ENCODE measurements around the gene APBB3.

The APBB3 gene

GRCh38 chr5:140570058-140570457 is 5.7 kb upstream of the APBB3 start:
- no peak for DNase-seq (ENCODE audit: low read depth, low spot score)
- peaks cover 20% of the 10 kb centered on the region; the same call in 1 of the 2 replicates for H3K36me3 ChIP-seq (ENCODE audit: insufficient read depth, low read length)
- H3K4me3 ChIP-seq, result no peak overlapping the region
- TF ChIP-seq POLR2AphosphoS5 (IDR thresholded peaks at IDR 0.05; ENCODE audit: borderline replicate concordance, low read depth, low read length), result no peak
- no peak for TF ChIP-seq EZH2 (IDR thresholded peaks at IDR 0.05)
- TF ChIP-seq FOXP2 (optimal IDR thresholded peaks at IDR 0.05; ENCODE audit: control extremely low read depth, extremely low read length, insufficient read depth), result no peak
- H3K27ac ChIP-seq, result no peak overlapping the region
- H3K9me3 ChIP-seq (ENCODE audit: low read depth, low read length), result no peaks in the 10 kb centered on the region
- no peak overlapping the region for H3K9ac ChIP-seq (ENCODE audit: insufficient read length)

- 0 out of 2 replicates have a peak overlapping the region, but pooled peaks have one; percentile 5 for H3K27ac ChIP-seq
- H3K9ac ChIP-seq (ENCODE audit: insufficient read length), result no peak overlapping the region
- H3K9me3 ChIP-seq (ENCODE audit: low read depth, low read length), result no peaks in the 10 kb centered on the region
- H3K36me3 ChIP-seq (ENCODE audit: insufficient read depth, low read length), result peaks cover 20% of the 10 kb centered on the region; the same call in 1 of the 2 replicates
- no peak for DNase-seq (ENCODE audit: low read depth, low spot score)
- no peak overlapping the region for H3K4me3 ChIP-seq
- TF ChIP-seq POLR2AphosphoS5 (IDR thresholded peaks at IDR 0.05; ENCODE audit: borderline replicate concordance, low read depth, low read length), result no peak
- TF ChIP-seq FOXP2 (optimal IDR thresholded peaks at IDR 0.05; ENCODE audit: control extremely low read depth, extremely low read length, insufficient read depth), result no peak
Observed at GRCh38 chr5:140569197-140569596, 4.8 kb upstream of the APBB3 start.

- Histone ChIP-seq H3K36me3 (ENCODE audit: insufficient read depth, low read length) (peaks cover 20% of the 10 kb centered on the region; the same call in 1 of the 2 replicates), H3K4me3 (no peak overlapping the region), H3K27ac (no peak overlapping the region), H3K9me3 (ENCODE audit: low read depth, low read length) (no peaks in the 10 kb centered on the region), H3K9ac (ENCODE audit: insufficient read length) (no peak overlapping the region)
- TF ChIP-seq POLR2AphosphoS5 (IDR thresholded peaks at IDR 0.05; ENCODE audit: borderline replicate concordance, low read depth, low read length) (0 out of 2 replicates have a peak, but pooled peaks have one; percentile 23), FOXP2 (optimal IDR thresholded peaks at IDR 0.05; ENCODE audit: control extremely low read depth, extremely low read length, insufficient read depth) (no peak), EZH2 (IDR thresholded peaks at IDR 0.05) (no peak)
- no peak for DNase-seq (ENCODE audit: low read depth, low spot score)
Observed at GRCh38 chr5:140568443-140569063, 4.2 kb upstream of the APBB3 start.

DNA sequence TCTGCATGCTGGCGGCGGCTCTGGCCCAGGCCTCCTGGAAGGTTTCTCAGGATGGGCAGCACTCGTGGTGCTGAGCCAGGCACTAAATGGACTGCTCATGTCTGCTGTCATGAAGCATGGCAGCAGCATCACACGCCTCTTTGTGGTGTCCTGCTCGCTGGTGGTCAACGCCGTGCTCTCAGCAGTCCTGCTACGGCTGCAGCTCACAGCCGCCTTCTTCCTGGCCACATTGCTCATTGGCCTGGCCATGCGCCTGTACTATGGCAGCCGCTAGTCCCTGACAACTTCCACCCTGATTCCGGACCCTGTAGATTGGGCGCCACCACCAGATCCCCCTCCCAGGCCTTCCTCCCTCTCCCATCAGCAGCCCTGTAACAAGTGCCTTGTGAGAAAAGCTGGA is 3.5 kb upstream of the APBB3 start:
- no peak for DNase-seq (ENCODE audit: low read depth, low spot score)
- no peak for TF ChIP-seq FOXP2 (optimal IDR thresholded peaks at IDR 0.05; ENCODE audit: control extremely low read depth, extremely low read length, insufficient read depth)
- TF ChIP-seq POLR2AphosphoS5 (IDR thresholded peaks at IDR 0.05; ENCODE audit: borderline replicate concordance, low read depth, low read length), result no peak
- no peak for TF ChIP-seq EZH2 (IDR thresholded peaks at IDR 0.05)
- Histone ChIP-seq H3K9ac (ENCODE audit: insufficient read length) (no peak overlapping the region), H3K36me3 (ENCODE audit: insufficient read depth, low read length) (peaks cover 20% of the 10 kb centered on the region; the same call in 1 of the 2 replicates), H3K4me3 (no peak overlapping the region), H3K9me3 (ENCODE audit: low read depth, low read length) (no peaks in the 10 kb centered on the region), H3K27ac (no peak overlapping the region)

- no peak for TF ChIP-seq POLR2AphosphoS5 (IDR thresholded peaks at IDR 0.05; ENCODE audit: borderline replicate concordance, low read depth, low read length)
- no peak for TF ChIP-seq EZH2 (IDR thresholded peaks at IDR 0.05)
- no peak for TF ChIP-seq FOXP2 (optimal IDR thresholded peaks at IDR 0.05; ENCODE audit: control extremely low read depth, extremely low read length, insufficient read depth)
- no peak overlapping the region for H3K27ac ChIP-seq
- DNase-seq (ENCODE audit: low read depth, low spot score), result no peak
- no peak overlapping the region for H3K9ac ChIP-seq (ENCODE audit: insufficient read length)
- no peak overlapping the region for H3K4me3 ChIP-seq
- no peaks in the 10 kb centered on the region for H3K9me3 ChIP-seq (ENCODE audit: low read depth, low read length)
- H3K36me3 ChIP-seq (ENCODE audit: insufficient read depth, low read length), result peaks cover 20% of the 10 kb centered on the region; the same call in 1 of the 2 replicates
Observed at GRCh38 chr5:140567136-140567818, 2.9 kb upstream of the APBB3 start.

DNA sequence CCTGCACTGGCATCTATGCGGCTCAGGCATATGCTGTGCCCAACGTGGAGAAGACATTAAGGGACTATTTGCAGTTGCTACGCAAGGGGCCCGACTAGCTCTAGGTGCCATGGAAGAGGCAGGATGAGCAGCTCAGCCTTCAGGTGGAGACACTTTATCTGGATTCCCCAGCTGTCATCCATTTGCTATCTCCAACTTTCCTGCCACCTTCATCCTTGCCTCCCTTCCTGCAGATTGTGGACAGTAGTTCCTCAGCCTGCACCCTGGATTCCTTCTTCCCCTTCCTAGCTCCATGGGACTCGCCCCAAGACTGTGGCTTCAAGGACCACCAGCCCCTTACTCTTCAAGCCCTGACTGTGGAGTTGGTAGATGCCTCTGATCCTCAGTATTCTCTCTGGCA is 2.3 kb upstream of the APBB3 start:
- H3K4me3 ChIP-seq, result no peak overlapping the region
- H3K9ac ChIP-seq (ENCODE audit: insufficient read length), result no peak overlapping the region
- no peak for DNase-seq (ENCODE audit: low read depth, low spot score)
- H3K27ac ChIP-seq, result no peak overlapping the region
- TF ChIP-seq POLR2AphosphoS5 (IDR thresholded peaks at IDR 0.05; ENCODE audit: borderline replicate concordance, low read depth, low read length) (no peak), EZH2 (IDR thresholded peaks at IDR 0.05) (no peak), FOXP2 (optimal IDR thresholded peaks at IDR 0.05; ENCODE audit: control extremely low read depth, extremely low read length, insufficient read depth) (no peak)
- peaks cover 20% of the 10 kb centered on the region; the same call in 1 of the 2 replicates for H3K36me3 ChIP-seq (ENCODE audit: insufficient read depth, low read length)
- H3K9me3 ChIP-seq (ENCODE audit: low read depth, low read length), result no peaks in the 10 kb centered on the region

GRCh38 chr5:140565780-140566095 is 1.3 kb upstream of the APBB3 start:
- H3K27ac ChIP-seq, result no peak overlapping the region
- no peak for TF ChIP-seq EZH2 (IDR thresholded peaks at IDR 0.05)
- no peak for TF ChIP-seq POLR2AphosphoS5 (IDR thresholded peaks at IDR 0.05; ENCODE audit: borderline replicate concordance, low read depth, low read length)
- no peak for TF ChIP-seq FOXP2 (optimal IDR thresholded peaks at IDR 0.05; ENCODE audit: control extremely low read depth, extremely low read length, insufficient read depth)
- H3K4me3 ChIP-seq, result peak overlapping the region; percentile 92
- H3K9me3 ChIP-seq (ENCODE audit: low read depth, low read length), result no peaks in the 10 kb centered on the region
- peak overlapping the region; percentile 97 for H3K9ac ChIP-seq (ENCODE audit: insufficient read length)
- H3K36me3 ChIP-seq (ENCODE audit: insufficient read depth, low read length), result peaks cover 20% of the 10 kb centered on the region; the same call in 1 of the 2 replicates
- no peak for DNase-seq (ENCODE audit: low read depth, low spot score)

DNA sequence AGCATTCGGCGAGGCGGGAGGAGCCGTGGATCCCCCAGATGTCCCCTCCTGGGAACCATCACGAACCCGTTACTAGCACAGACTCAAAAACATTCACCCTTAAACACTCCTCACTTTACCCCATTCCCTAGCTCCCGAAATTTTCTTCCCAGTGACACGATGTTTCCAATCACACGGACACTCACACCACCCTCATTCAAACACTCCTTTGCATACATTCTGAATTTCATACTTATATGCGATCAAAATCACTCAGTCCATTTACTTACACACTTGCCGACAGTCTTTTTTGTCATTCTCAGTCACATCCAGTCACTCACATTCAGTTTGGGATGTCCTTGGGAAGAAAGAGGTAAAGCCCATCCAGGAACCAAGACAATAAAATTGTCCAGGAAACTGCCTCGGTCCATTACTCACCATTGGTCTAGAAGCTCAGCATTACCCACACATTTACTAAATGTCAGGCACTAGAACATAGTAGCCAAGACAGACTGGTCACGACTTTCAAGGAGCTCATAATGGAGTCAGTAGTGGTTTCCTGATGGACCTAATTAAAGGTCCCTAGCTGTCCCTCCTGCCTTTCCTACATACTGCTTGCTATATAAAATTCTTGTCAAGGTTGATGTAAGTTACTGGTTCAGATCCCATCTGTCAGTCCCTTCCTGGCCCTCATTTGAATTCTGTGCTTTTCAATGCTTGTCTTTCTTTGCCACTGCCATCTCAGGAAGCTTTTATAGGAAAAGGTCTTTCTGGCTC is 804 bp upstream of the APBB3 start:
- Histone ChIP-seq H3K4me3 (peak overlapping the region; percentile 92), H3K9ac (ENCODE audit: insufficient read length) (peak overlapping the region; percentile 97), H3K36me3 (ENCODE audit: insufficient read depth, low read length) (peaks cover 20% of the 10 kb centered on the region; the same call in 1 of the 2 replicates), H3K27ac (peak overlapping the region; percentile 56; the same call in 1 of the 2 replicates), H3K9me3 (ENCODE audit: low read depth, low read length) (no peaks in the 10 kb centered on the region)
- TF ChIP-seq FOXP2 (optimal IDR thresholded peaks at IDR 0.05; ENCODE audit: control extremely low read depth, extremely low read length, insufficient read depth) (no peak), EZH2 (IDR thresholded peaks at IDR 0.05) (no peak), POLR2AphosphoS5 (IDR thresholded peaks at IDR 0.05; ENCODE audit: borderline replicate concordance, low read depth, low read length) (no peak)
- DNase-seq (ENCODE audit: low read depth, low spot score), result no peak

Data from SK-N-MC (cell line).